Adrenal gland (tissue), 5 donors: ENCODE results near the gene GBGT1.

ENCODE experiments used
- CTCF ChIP-seq, 6 experiments: fragments of 450-650 bp in 4 of 6; fragments of 200-600 bp in 2 of 6; sonication (generic) in 1 of 6; IDR thresholded peaks; 1 replicate in 5 of 6; 2 replicates in 1 of 6; pipeline versions ENCODE4 v1.5.1 to v1.8.0; 2016 to 2021; ENCODE audit warnings: antibody characterized with exemption in 6 of 6, mild to moderate bottlenecking in 2 of 6, moderate library complexity in 1 of 6
- POLR2A ChIP-seq, 2 donors: fragments of 450-650 bp; IDR thresholded peaks; one replicate each; pipeline ENCODE4 v1.6.1; 2017; ENCODE audit warnings: antibody characterized with exemption in 2 of 2, mild to moderate bottlenecking in 2 of 2, moderate library complexity in 1 of 2
- donor health status: DM: no; HTN: no; CAD: no.

- TF ChIP-seq CTCF (IDR thresholded peaks at IDR 0.05), result no peak
- TF ChIP-seq POLR2A (IDR thresholded peaks at IDR 0.05), result no peak
These were observed 46.5 kb upstream of the GBGT1 start for GRCh38 chr9:133210202-133210532.
